Glomerular endothelial cell (primary cell): ENCODE data around the gene FRMPD2. TPM values are rescaled to one million over a fixed set of nuclear protein-coding genes. Genes with fewer than 3 reads are reported as not detected.
"Not testable (repeated sequence)": the region's sequence is repeated elsewhere in the genome, so short reads cannot be mapped to it uniquely, and the experiment has no call there.

Experiments used
- DNase-seq: peaks from one replicate; pipeline ENCODE4 v3.0.0-alpha.2; 2011; ENCODE audit warnings: low read depth, low spot score; ENCODE audit errors: extremely low read depth
- total RNA-seq: library from RNA; depleted of rRNA; stranded (reverse); fragments of >200 nt; gene quantifications from 2 replicates; pipeline ENCODE4 v1.2.3, GENCODE V29; 2015

FRMPD2 gene
- total RNA-seq, 1 donor from 2014 or later, result not detected

GRCh38 chr10:48289501-48290238 lies 15.2 kb upstream of the FRMPD2 start:
- DNase-seq, result no peak

- no peak for DNase-seq
Observed at GRCh38 chr10:48288661-48289060, 14.2 kb upstream of the FRMPD2 start.

- DNase-seq, result no peak
Observed at GRCh38 chr10:48287417-48288391, 13.2 kb upstream of the FRMPD2 start.

DNA sequence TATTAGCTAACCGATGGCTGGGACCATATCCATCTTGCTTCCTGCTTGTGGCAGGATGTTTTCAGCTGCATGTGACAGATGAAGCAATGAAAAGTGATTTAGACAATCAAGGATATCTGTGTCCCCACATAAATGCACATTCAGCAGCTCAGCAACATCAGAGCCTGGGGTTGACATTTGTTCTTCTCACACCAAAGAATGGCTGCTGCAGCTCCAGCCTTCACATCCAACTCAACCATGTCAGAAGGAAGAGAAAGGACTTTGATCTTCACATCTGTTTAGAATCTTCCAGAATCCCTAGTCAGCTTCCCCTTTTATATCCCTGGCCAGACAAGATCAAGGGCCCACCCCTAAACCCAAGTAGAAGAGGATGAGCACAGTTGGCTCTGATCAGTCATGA lies 11.9 kb upstream of the FRMPD2 start:
- DNase-seq, result no peak

GRCh38 chr10:48285710-48286109 lies 11.2 kb upstream of the FRMPD2 start:
- no peak for DNase-seq

DNA sequence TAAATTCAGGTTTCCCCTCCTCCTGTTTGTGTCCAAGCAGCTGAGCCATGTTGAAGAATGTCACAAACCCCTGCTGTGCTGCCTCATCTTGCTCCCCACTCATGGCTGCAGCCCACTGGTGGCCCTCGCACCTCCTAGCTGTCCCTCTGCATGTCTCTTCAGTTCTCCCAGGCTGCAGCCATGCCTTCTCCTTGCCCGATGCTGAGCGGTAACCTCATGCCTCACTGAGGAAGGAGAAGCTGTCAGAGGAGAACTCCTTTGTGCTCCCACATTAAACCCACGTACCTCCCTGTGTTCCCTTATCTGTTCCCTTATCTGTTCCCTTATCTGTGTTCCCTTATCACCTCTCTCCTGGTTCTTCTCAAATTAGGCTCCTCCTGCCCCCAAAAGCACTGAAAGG lies 10.3 kb upstream of the FRMPD2 start:
- no peak for DNase-seq

GRCh38 chr10:48284002-48284546 lies 9.6 kb upstream of the FRMPD2 start:
- DNase-seq, result no peak

DNA sequence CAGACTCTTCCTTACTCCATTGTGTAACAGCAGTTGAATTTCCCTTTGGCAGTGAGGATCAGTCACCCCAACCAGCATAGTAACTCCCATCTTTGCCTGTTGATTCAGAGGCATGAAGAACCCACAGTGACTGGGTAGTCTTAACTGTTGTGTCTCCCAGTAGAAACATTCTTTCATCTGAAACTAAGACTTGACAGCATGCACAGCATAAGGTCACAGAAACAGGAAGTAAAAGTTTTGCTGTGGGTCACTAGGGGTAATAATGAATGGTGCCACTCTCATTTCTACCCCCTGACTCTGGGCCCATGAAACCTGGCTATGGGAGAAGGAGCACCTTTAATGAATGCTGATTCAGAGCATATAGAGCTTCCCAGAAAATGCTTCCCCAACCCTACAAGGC lies 8.3 kb upstream of the FRMPD2 start:
- DNase-seq, result no peak

- DNase-seq, result not testable (repeated sequence)
Observed at GRCh38 chr10:48281697-48282096, 7.2 kb upstream of the FRMPD2 start.

GRCh38 chr10:48279081-48279751 lies 4.7 kb upstream of the FRMPD2 start:
- no peak for DNase-seq

GRCh38 chr10:48277093-48277492 lies 2.6 kb upstream of the FRMPD2 start:
- DNase-seq, result no peak

GRCh38 chr10:48273741-48274140 lies 755 bp downstream of the FRMPD2 start:
- DNase-seq, result no peak

- no peak for DNase-seq
Observed at GRCh38 chr10:48272682-48273081, 1.8 kb downstream of the FRMPD2 start.

- no peak for DNase-seq
Observed at GRCh38 chr10:48271047-48271730, 3.3 kb downstream of the FRMPD2 start.

DNA sequence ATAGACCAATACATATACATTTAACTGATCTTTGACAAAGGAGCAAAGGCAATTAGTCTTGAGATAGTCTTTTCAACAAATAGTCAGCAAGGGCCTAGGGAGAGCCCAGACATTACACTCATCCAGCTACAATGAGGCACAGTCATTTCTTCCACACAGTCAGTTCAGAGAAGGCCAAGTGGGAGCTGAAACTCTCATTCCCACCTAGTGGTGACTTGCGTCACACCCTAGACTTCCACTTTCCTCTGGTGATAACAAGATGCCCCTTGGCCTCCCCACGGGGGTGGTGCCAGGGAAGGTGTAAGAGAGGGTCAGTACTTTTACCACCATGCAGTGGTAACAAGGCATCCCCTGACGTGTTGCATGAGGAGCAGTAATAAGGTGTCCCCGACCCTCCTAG lies 8.0 kb downstream of the FRMPD2 start:
- DNase-seq, result no peak

GRCh38 chr10:48258105-48258504 lies 16.4 kb downstream of the FRMPD2 start:
- no peak for DNase-seq

DNA sequence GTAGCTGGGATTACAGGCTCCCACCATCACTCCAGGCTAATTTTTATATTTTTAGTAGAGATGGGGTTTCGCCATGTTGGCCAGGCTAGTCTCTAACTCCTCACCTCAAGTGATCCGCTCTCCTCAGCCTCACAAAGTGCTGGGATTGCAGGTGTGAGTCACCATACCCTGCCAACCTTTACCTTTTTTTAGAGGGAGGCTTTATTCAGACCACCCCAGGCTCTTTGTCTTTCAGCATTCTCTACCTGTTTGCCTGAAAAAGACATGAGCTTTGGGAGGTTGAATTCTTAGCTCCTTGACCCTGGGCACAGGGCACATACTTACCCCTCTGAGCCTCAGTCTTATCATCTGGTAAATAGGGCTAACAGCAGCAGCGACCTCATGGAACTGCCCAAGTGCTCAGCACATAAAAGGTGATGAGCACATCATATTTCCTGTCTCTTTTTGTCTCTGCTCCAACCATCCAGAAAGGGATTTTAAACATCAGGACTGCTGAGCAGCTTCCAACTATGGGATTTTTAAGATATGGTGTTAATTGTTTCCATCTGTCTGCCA lies 17.0 kb downstream of the FRMPD2 start:
- no peak for DNase-seq

DNA sequence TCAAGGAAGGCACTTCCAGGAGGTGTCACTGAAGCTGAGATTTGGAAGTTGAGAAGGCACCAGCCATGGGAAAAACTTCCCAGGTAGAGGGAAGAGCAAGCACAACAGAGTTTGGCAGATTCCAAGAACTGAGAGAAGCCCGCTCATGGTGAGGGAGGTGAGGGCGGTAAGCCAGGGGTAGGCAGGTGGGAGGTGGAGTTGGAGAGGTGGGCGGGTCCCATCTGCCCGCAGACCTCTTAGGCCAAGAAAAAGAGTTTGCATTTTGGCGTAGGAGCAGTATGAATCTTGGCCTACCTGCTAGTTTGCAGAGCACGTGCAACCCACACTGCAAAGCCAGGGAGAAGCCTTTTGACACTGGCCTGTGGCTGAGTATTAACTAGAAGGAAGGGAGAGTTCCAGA lies 18.8 kb downstream of the FRMPD2 start:
- DNase-seq, result no peak

DNA sequence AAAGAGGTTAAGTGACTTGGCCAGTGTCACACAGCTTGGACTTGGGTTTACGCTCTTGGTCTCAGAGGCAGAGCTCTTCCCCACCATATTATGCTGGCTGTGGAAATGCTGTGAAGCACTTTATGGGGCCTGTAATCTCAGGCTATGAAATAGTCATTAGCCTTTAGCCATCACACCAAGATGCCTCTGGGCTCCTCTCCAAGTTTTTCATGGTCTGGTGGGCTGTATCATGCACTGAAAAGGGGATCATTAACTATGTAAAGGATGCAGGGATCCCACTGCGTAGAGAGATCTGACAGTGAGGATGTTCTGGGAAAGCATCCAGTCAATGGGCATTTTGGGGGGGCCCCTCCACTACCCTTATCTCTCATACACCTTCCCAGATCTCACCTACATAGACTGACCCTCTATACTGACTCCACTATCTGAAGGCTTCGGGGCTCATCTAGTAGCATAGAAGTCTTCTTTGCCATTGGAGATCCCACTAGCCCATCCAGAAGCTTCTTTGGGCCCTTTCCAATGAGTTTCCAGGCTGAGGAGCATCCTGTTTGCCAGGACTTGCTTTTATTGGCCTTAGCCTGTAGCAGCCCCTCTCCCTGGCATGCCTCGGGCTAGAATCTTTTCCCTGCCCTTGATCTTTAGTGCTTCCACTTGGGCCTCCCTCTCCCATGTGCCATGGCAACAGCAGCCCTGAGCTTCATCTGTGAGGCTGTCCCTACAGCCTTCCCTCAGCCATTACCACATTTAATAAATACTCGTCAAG lies 19.6 kb downstream of the FRMPD2 start:
- DNase-seq, result no peak
